Uterus (tissue), 4 donors: ENCODE results near the gene KRTAP5-2. TPM values are rescaled to one million over a fixed set of nuclear protein-coding genes. Genes with fewer than 3 reads are reported as not detected.
A peak's percentile ranks its signal among the peaks of the same experiment; 100 is the strongest.

Experiments used
- DNase-seq, 2 donors: peaks; one replicate each; pipeline ENCODE4 v3.0.0-alpha.2; 2019 to 2020
- H3K27ac ChIP-seq, 2 donors: fragments of 200-600 bp; sonication (generic); 1 replicate in 1 of 2; 2 replicates in 1 of 2; pipeline ENCODE4 v1.5.1; 2016 to 2018
- H3K27me3 ChIP-seq, 2 donors: fragments of 200-600 bp; sonication (generic); one replicate each; pipeline ENCODE4 v1.5.1; 2018 to 2019; ENCODE audit warnings: control low read depth in 1 of 2
- H3K36me3 ChIP-seq, 2 donors: fragments of 200-600 bp; sonication (generic); one replicate each; pipeline ENCODE4 v1.5.1; 2019; ENCODE audit warnings: control low read depth in 1 of 2
- H3K4me1 ChIP-seq, 2 donors: fragments of 200-600 bp; sonication (generic); one replicate each; pipeline ENCODE4 v1.5.1; 2018 to 2019; ENCODE audit warnings: control low read depth in 1 of 2
- H3K4me3 ChIP-seq, 2 donors: fragments of 200-600 bp; sonication (generic); 1 replicate in 1 of 2; 2 replicates in 1 of 2; pipeline ENCODE4 v1.5.1; 2018 to 2019; ENCODE audit warnings: mild to moderate bottlenecking in 1 of 2
- H3K9me3 ChIP-seq, 2 donors: fragments of 200-600 bp; sonication (generic); one replicate each; pipeline ENCODE4 v1.5.1; 2019; ENCODE audit warnings: control low read depth in 1 of 2
- POLR2A ChIP-seq, 2 donors: fragments of 450-650 bp; IDR thresholded peaks; one replicate each; pipeline ENCODE4 v1.6.1; 2016; ENCODE audit warnings: antibody characterized with exemption in 2 of 2, mild to moderate bottlenecking in 1 of 2, moderate library complexity in 1 of 2
- intact Hi-C: fragments of 100-400 bp; cut with DNase I; formaldehyde crosslinking; loops from one replicate; pipeline ENCODE4 v1.15.1; 2023; ENCODE audit warnings: low total_unique reads
- total RNA-seq, 4 donors: library from RNA; depleted of rRNA in 3 of 4; stranded (reverse); fragments of >200 nt in 3 of 4; gene quantifications; one replicate each; pipeline versions ENCODE4 v1.1.0 to v1.2.4, GENCODE V29; 2014 to 2023
- TF ChIP-seq, protein P1 (sequence below), 4 experiments: fragments of 200-600 bp in 2 of 4; fragments of 450-650 bp in 2 of 4; sonication (generic) in 2 of 4; IDR thresholded peaks; one replicate each; pipeline ENCODE4 v1.5.1; 2016 to 2019; ENCODE audit warnings: antibody characterized with exemption in 4 of 4, mild to moderate bottlenecking in 2 of 4, moderate library complexity in 1 of 4
- donor health status: DM: yes; HTN: yes; CAD: no.

KRTAP5-2 gene
- total RNA-seq, 4 donors from 2014 or later, result not detected

DNA sequence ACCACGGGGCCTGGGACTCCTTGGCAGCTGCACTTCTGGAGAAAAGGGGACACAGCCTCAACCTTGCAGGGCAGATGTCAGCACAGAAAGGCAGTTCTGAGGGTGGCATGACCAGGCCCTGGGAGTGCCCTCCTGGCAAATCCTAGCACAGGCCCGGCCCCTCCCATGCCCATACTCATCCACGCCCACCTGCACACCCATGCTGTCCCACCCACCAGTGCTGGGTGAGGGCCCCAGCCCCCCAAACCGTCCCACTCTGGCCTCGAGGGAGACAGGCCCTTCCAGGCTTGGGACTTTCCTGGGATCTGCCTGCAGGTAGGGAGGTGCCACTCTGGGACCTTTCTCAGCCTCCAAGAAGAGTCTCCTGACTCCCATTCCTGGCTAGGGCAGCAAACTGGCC, 36.1 kb downstream of the KRTAP5-2 start:
- Histone ChIP-seq H3K9me3 (no peaks in the 10 kb centered on the region), H3K4me1 (peaks cover 0 to 11% of the 10 kb centered on the region in 2 donors), H3K27ac (no peak overlapping the region), H3K27me3 (no peaks in the 10 kb centered on the region), H3K36me3 (no peaks in the 10 kb centered on the region), H3K4me3 (no peak overlapping the region)
- no peak for DNase-seq
- TF ChIP-seq, protein P1, sequence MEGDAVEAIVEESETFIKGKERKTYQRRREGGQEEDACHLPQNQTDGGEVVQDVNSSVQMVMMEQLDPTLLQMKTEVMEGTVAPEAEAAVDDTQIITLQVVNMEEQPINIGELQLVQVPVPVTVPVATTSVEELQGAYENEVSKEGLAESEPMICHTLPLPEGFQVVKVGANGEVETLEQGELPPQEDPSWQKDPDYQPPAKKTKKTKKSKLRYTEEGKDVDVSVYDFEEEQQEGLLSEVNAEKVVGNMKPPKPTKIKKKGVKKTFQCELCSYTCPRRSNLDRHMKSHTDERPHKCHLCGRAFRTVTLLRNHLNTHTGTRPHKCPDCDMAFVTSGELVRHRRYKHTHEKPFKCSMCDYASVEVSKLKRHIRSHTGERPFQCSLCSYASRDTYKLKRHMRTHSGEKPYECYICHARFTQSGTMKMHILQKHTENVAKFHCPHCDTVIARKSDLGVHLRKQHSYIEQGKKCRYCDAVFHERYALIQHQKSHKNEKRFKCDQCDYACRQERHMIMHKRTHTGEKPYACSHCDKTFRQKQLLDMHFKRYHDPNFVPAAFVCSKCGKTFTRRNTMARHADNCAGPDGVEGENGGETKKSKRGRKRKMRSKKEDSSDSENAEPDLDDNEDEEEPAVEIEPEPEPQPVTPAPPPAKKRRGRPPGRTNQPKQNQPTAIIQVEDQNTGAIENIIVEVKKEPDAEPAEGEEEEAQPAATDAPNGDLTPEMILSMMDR (IDR thresholded peaks at IDR 0.05), result no peak
- intact Hi-C loops, result no loop called here

DNA sequence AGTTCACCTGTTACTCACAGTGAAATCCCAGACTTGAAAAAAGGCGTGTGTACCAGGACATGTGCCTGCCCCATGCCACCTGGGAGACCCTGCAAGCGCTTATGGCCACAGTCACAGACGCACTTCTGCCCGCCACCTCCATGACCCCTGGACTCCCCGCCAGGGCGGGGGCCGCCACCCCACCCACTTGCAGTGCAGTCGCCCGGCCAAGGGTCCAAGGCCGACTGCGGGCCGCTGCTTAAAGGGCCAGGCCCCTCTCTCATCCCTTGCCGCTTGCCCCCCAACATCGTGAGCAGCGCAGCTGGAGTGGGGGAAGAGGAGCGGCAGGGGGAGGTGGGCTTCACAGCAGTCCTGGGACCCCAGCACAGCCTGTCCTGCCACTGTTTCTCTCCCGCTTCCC, 36.8 kb downstream of the KRTAP5-2 start:
- Histone ChIP-seq H3K4me1 (peaks cover 0 to 11% of the 10 kb centered on the region in 2 donors), H3K4me3 (no peak overlapping the region), H3K27ac (no peak overlapping the region), H3K36me3 (no peaks in the 10 kb centered on the region), H3K9me3 (no peaks in the 10 kb centered on the region), H3K27me3 (no peaks in the 10 kb centered on the region)
- TF ChIP-seq, protein P1 (IDR thresholded peaks at IDR 0.05), result no peak
- no peak for TF ChIP-seq POLR2A (IDR thresholded peaks at IDR 0.05)
- intact Hi-C loops, result no loop called here
- no peak for DNase-seq

DNA sequence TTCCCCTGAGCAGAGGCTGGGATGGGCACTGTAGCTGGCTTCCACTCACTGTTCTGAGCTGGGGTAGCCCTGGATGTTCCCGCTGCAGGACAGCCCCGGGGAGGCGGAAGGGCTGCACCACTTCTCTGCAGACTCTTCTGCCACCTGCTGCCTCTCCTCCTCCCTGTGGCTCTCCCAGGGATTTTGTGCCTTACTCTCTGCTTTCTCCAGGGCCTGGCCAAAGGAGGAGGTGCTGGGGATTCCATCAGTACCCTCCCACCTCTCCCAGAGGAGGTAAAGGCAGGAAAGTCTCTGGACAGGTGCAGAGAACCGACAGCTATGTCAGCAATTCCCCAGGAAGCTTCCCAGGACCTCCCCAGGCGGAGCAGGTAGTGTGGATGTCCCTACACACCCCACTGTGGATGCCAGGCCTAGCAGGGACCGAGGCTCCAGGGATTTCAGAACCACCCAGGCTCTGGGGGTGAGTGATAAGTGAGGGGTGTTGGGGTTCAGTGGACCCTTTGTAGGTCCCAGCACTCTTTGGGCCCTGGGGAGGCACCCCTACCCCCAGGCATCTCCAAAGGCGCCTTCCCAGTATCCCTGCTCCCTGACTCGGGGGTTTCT, 37.3 kb downstream of the KRTAP5-2 start:
- peaks cover 0 to 11% of the 10 kb centered on the region in 2 donors for H3K4me1 ChIP-seq
- peak overlapping the region in 1 of 2 donors; percentile 96 for H3K27ac ChIP-seq
- H3K9me3 ChIP-seq, result no peaks in the 10 kb centered on the region
- intact Hi-C loops, result no loop called here
- H3K36me3 ChIP-seq, result no peaks in the 10 kb centered on the region
- TF ChIP-seq POLR2A (IDR thresholded peaks at IDR 0.05), result no peak
- TF ChIP-seq, protein P1 (IDR thresholded peaks at IDR 0.05), result no peak
- no peaks in the 10 kb centered on the region for H3K27me3 ChIP-seq
- H3K4me3 ChIP-seq, result no peak overlapping the region
- no peak for DNase-seq

DNA sequence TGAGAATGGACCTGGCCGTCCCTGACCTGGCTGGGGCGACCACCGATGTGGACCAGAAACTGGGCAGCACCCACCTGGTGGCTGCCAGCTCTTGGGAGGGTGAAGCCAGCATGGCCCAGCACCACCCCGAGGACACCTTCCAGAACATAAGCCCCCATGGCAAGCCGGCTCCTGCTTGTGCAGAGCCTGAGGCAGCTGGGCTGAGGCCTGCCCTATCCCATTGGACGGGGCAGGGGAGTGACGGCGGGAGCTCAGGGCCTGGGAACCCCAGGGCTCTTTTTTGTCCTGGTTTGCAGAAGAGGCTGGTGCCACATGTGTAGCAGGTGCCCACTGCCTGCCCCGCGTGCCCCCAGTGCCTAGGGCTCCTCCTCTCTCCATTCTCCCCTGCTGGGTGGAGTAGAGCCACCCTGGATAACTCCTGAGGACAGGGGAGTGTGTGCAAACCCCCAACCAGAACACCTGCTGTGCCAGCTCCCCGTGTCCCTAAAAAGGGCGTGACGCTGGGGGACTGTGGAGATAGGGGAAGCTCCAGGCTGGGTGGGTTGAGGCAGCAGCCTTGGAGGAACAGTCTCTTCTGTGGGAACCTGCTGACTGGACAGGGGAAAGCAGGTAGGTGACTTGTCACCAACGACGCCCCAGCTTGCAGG, 38.0 kb downstream of the KRTAP5-2 start:
- H3K36me3 ChIP-seq, result no peaks in the 10 kb centered on the region
- intact Hi-C loops, result no loop called here
- H3K4me3 ChIP-seq, result no peak overlapping the region
- H3K9me3 ChIP-seq, result no peaks in the 10 kb centered on the region
- TF ChIP-seq, protein P1 (IDR thresholded peaks at IDR 0.05), result no peak
- TF ChIP-seq POLR2A (IDR thresholded peaks at IDR 0.05), result no peak
- DNase-seq, result no peak
- H3K4me1 ChIP-seq, result peaks cover 0 to 11% of the 10 kb centered on the region in 2 donors
- peak overlapping the region; percentile 92 to 96 for H3K27ac ChIP-seq
- no peaks in the 10 kb centered on the region for H3K27me3 ChIP-seq

DNA sequence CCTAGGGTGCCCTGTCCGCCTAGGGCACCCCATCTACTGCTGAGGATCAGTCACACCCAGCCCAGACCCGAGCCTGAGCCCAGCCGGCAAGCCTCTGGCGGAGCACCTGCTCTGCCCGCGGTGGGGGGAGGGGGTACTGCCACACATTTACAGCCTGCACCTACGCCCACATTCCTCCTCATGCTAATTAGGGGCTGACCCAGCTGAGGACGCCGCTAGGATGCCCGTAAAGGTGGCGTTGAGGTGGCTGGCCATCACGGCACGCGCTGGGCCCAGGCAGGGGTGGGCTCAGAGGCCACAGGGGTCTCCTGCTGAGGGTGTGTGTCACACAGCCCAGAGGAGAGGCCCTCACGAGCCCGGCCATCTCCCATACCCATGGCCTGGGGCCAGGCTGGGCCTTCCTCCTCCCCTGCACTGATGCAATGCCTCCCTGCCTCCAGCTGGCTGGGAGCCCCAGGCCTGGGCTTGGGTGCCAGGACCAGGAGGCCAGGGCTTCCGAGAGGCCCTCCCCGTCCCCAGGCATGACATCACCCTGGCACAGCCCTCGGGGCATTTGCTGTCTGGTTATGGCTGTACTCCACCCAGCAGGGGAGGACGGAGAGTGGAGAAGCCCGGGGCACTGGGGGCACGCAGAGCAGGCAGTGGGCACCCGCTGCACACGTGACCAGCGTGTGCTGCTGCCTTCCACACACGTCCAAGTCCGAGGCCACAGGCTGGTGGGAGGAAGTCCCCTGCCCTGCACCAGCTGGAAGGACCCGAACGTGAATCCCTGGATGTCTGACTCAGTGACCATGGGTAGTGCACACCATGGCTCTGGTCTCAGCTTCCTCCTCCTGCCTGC, 38.8 kb downstream of the KRTAP5-2 start:
- Histone ChIP-seq H3K27me3 (no peaks in the 10 kb centered on the region), H3K4me1 (peaks cover 0 to 11% of the 10 kb centered on the region in 2 donors), H3K9me3 (no peaks in the 10 kb centered on the region), H3K4me3 (peak overlapping the region in 1 of 2 donors; percentile 5), H3K27ac (peak overlapping the region; percentile 92 to 96), H3K36me3 (no peaks in the 10 kb centered on the region)
- TF ChIP-seq, protein P1 (IDR thresholded peaks at IDR 0.05), result no peak
- TF ChIP-seq POLR2A (IDR thresholded peaks at IDR 0.05), result peak in 1 of 2 donors; percentile 48
- peak; percentile 89 for DNase-seq
- intact Hi-C loops, result no loop called here
